Measurements from ENCODE around the gene ARL2BP. TPM values are rescaled to one million over a fixed set of nuclear protein-coding genes. Genes with fewer than 3 reads are reported as not detected.

Gene ARL2BP
- total RNA-seq, 6 donors from 2014 or later: 18.9 to 74.9 (median 54.2) TPM

DNA sequence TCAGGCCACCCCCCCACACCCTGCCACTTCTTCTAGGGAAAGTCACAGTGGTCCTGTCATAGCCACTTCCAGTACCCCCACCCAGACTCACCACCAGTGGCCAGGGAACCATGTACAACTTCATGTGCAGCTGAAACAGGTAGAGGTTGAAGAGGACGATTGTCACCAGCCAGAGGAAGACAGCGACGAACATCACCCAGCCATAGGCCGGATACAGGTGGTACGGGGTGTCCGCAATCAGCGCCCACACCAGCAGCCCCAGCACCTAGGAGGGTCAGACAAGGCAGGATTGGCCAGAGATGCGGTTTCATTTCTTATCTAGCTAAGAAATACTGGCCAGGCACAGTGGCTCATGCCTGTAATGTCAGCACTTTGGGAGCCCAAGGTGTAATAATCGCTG lies 16.7 kb downstream of the ARL2BP start:
- no peaks in the 10 kb centered on the region for H3K9me3 ChIP-seq
- H3K27me3 ChIP-seq: no peaks in the 10 kb centered on the region
- DNase-seq: peak in 1 of 2 donors; percentile 10
- peaks cover 24 to 60% (median 54%) of the 10 kb centered on the region in 4 donors for H3K4me1 ChIP-seq
- H3K27ac ChIP-seq: peak overlapping the region; percentile 68 to 89 (median 78)
- TF ChIP-seq, protein P1, sequence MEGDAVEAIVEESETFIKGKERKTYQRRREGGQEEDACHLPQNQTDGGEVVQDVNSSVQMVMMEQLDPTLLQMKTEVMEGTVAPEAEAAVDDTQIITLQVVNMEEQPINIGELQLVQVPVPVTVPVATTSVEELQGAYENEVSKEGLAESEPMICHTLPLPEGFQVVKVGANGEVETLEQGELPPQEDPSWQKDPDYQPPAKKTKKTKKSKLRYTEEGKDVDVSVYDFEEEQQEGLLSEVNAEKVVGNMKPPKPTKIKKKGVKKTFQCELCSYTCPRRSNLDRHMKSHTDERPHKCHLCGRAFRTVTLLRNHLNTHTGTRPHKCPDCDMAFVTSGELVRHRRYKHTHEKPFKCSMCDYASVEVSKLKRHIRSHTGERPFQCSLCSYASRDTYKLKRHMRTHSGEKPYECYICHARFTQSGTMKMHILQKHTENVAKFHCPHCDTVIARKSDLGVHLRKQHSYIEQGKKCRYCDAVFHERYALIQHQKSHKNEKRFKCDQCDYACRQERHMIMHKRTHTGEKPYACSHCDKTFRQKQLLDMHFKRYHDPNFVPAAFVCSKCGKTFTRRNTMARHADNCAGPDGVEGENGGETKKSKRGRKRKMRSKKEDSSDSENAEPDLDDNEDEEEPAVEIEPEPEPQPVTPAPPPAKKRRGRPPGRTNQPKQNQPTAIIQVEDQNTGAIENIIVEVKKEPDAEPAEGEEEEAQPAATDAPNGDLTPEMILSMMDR (IDR thresholded peaks at IDR 0.05): no peak
- 95 to 98% methylated on average over 8 to 9 of the region's 9 CpGs for WGBS, 2 donors
- no peak overlapping the region for H3K4me3 ChIP-seq
- no peak for ATAC-seq (ENCODE audit: low FRiP score in 2 of 2)
- H3K36me3 ChIP-seq: peaks cover 5 to 20% (median 10%) of the 10 kb centered on the region in 4 donors

DNA sequence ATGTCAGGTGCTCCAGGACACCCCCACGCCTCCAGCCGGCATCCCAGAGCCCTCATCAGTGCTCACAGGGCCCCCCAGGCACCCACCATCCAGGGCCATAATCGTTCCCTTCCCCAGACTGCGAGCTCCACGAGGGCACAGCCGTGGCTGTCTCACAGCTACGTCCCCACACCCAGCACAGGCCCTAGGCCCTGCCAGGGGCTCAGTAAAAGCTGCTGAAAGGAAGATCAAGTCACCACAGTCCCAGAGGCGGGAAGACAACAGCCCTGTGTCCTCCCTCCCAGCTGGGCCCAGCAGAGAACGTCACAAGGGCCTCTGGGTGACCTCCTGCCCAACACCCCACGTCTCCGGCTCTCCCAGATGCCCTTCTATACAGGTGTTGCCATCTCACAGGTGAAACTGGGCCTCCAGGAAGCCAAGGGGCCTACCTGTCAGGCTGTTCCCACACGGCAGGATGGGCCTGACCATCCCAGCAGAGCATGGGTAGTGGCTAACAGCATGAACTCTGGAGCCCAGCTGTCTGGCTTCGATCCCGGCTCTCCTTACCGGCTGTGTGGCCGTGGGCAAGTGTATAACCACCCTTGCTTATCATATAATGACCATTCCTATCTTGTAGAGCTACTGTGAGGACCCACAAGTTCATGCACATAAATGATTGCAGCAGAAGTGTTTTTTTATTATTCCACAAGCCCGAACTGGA lies 17.9 kb downstream of the ARL2BP start:
- DNase-seq: peak; percentile 21 to 50

DNA sequence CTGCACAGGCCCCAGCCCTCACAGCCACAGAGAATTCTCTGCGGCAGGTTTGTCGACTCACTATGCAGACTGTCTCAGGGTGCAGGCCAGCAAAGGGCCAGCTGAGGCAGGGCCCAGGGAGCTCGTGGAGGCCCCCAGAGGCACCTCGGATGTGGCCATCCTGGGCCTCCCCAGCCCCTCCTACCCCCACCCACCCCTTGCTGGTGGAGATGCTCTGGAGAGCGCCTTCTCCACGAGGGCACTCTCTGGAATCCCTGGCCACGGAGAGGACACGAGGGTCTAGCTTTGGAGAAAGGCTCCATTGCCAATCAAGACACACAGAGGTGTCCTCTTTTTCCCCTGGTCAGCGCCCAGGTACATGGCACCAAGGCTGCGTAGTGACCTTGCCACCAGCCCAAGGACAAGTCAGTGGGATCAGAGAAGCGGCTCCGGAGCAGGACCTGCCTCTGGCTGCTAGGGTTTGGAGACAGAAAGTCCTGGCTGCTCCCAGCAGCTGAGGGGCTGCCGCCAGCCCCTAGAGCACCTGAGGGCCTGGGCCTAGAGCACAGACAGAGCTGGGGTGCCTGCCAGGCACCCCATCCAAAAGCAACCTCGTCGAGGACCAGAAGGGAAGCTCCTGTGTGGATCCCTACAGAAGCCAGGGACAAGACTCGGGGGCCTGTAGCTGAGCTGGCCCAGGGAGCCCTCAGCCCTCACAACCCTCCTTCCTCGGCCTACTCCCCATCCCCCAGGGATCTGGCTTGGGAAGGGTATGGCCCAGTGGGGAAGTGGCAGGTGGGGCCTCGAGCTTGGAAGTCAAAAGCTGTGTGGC lies 18.7 kb downstream of the ARL2BP start:
- 85 to 92% methylated on average over 6 to 10 of the region's 18 CpGs for WGBS, 2 donors
- Histone ChIP-seq H3K27me3 (no peaks in the 10 kb centered on the region), H3K36me3 (peaks cover 0 to 5% (median 0%) of the 10 kb centered on the region in 4 donors), H3K4me1 (peaks cover 34 to 78% (median 72%) of the 10 kb centered on the region in 4 donors), H3K4me3 (no peak overlapping the region), H3K27ac (peak overlapping the region; percentile 74 to 93 (median 88)), H3K9me3 (no peaks in the 10 kb centered on the region)
- DNase-seq: peak; percentile 18 to 43
- no peak for TF ChIP-seq EP300 (IDR thresholded peaks at IDR 0.05)
- TF ChIP-seq POLR2A (IDR thresholded peaks at IDR 0.05): no peak
- ATAC-seq (ENCODE audit: low FRiP score in 2 of 2): no peak

More for the DNA sequence above, 17.9 kb downstream of the ARL2BP start:
- Histone ChIP-seq H3K27me3 (no peaks in the 10 kb centered on the region), H3K27ac (peak overlapping the region; percentile 74 to 93 (median 88)), H3K9me3 (no peaks in the 10 kb centered on the region), H3K4me3 (no peak overlapping the region), H3K4me1 (peaks cover 28 to 70% (median 65%) of the 10 kb centered on the region in 4 donors), H3K36me3 (peaks cover 0 to 9% (median 1%) of the 10 kb centered on the region in 4 donors)
- TF ChIP-seq, protein P1 (IDR thresholded peaks at IDR 0.05): no peak
- TF ChIP-seq POLR2AphosphoS5 (IDR thresholded peaks at IDR 0.05) (no peak), EP300 (IDR thresholded peaks at IDR 0.05) (no peak), POLR2A (IDR thresholded peaks at IDR 0.05) (no peak)
- WGBS, 2 donors: 82 to 84% methylated on average over 11 to 17 of the region's 17 CpGs
- ATAC-seq (ENCODE audit: low FRiP score in 2 of 2): no peak

DNA sequence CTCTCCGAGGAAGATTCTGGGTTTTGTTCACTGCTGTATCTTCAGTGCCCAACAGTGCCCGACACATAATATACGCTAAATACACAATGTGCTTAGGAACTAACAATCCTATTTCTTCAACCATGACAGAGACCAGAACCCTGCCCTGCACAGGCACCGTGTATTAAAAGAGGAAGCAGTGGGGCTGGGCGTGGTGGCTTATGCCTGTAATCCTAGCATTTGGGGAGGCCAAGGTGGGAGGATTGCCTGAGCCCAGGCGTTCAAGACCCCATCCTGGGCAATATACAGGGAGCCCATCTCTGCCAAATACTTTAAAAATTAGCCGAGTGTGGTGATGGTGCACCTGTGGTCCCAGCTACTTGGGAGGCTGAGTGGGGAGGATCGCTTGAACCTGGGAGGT lies 19.3 kb downstream of the ARL2BP start:
- 76 to 86% methylated on average over 8 of the region's 8 CpGs for whole genome bisulfite sequencing, 2 donors
- peak in 1 of 2 donors; percentile 15 for DNase-seq
- ATAC-seq (ENCODE audit: low FRiP score in 2 of 2): no peak
- no peak for TF ChIP-seq EP300 (IDR thresholded peaks at IDR 0.05)
- TF ChIP-seq, protein P1 (IDR thresholded peaks at IDR 0.05): no peak
- no peak for TF ChIP-seq POLR2A (IDR thresholded peaks at IDR 0.05)
- TF ChIP-seq POLR2AphosphoS5 (IDR thresholded peaks at IDR 0.05): no peak
- H3K36me3 ChIP-seq: no peaks in the 10 kb centered on the region
- no peaks in the 10 kb centered on the region for H3K9me3 ChIP-seq
- H3K4me1 ChIP-seq: peaks cover 40 to 84% (median 78%) of the 10 kb centered on the region in 4 donors
- no peak overlapping the region for H3K4me3 ChIP-seq
- H3K27me3 ChIP-seq: no peaks in the 10 kb centered on the region
- H3K27ac ChIP-seq: peak overlapping the region; percentile 74 to 93 (median 88)

DNA sequence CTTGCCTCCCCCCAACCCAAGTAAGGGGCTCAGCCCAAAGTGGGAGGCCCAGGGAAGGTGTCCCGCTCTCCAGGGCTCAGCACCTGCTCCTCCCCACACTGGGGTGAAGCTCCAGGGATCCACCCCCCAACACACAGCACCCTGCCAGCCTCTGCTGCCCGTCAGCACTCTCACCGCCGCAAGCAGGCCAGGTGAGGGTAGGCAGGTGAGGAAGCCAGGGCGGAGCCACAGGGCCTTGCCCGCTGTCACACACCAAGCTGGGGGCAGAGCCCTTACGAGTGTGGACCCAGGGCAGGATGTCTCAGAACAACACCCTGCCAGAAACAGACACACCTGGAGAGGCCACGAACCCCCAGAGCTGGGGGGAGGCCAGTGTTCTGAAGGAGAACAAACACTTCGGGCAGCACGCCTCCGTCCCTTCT lies 19.9 kb downstream of the ARL2BP start:
- Histone ChIP-seq H3K9me3 (no peaks in the 10 kb centered on the region), H3K4me1 (peaks cover 34 to 85% (median 82%) of the 10 kb centered on the region in 4 donors), H3K27me3 (no peaks in the 10 kb centered on the region), H3K27ac (peak overlapping the region; percentile 74 to 93 (median 88)), H3K36me3 (no peaks in the 10 kb centered on the region), H3K4me3 (no peak overlapping the region)
- DNase-seq (peak; percentile 81 to 92), ATAC-seq (ENCODE audit: low FRiP score in 2 of 2) (peak; percentile 54 to 91)
- 65 to 81% methylated on average over 10 to 11 of the region's 11 CpGs for WGBS, 2 donors
- TF ChIP-seq, protein P1 (IDR thresholded peaks at IDR 0.05): no peak
- peak in 1 of 2 donors; percentile 71 for TF ChIP-seq POLR2AphosphoS5 (IDR thresholded peaks at IDR 0.05)
- TF ChIP-seq POLR2A (IDR thresholded peaks at IDR 0.05): peak in 1 of 4 donors; percentile 58
- peak in 1 of 4 donors; percentile 31 for TF ChIP-seq EP300 (IDR thresholded peaks at IDR 0.05)
